Urinary bladder (tissue), 4 donors: ENCODE measurements around the gene ANP32E. TPM values are rescaled to one million over a fixed set of nuclear protein-coding genes. Genes with fewer than 3 reads are reported as not detected.
"Not testable (repeated sequence)": the region's sequence is repeated elsewhere in the genome, so short reads cannot be mapped to it uniquely, and the experiment has no call there.

ENCODE experiments used
- DNase-seq: peaks from one replicate; pipeline ENCODE4 v3.0.0-alpha.2; 2015; ENCODE audit errors: extremely low spot score
- H3K27ac ChIP-seq: one replicate; pipeline ENCODE4 v1.5.1; 2013; ENCODE audit warnings: low read depth, mild to moderate bottlenecking, moderate library complexity
- H3K36me3 ChIP-seq: one replicate; pipeline ENCODE4 v1.6.1; 2013; ENCODE audit warnings: mild to moderate bottlenecking, moderate library complexity; ENCODE audit not compliant: insufficient read depth
- H3K4me1 ChIP-seq: one replicate; pipeline ENCODE4 v1.6.1; 2013; ENCODE audit warnings: mild to moderate bottlenecking, moderate library complexity; ENCODE audit not compliant: insufficient read depth
- H3K4me3 ChIP-seq: one replicate; pipeline ENCODE4 v1.5.1; 2013; ENCODE audit warnings: low read depth, low read length
- WGBS: extraction: QIAGEN DNeasy Blood & Tissue Kit; methylation state at CpG from one replicate; pipeline ENCODE4 v1.1.7; 2013; 5-methylcytosine and 5-hydroxymethylcytosine counted together
- polyA plus RNA-seq: library from polyadenylated mRNA; stranded (reverse); fragments of 200-250 nt; gene quantifications from one replicate; pipeline ENCODE4 v1.2.3, GENCODE V29; 2013
- total RNA-seq: library from RNA; depleted of rRNA; stranded (reverse); fragments of >200 nt; gene quantifications from one replicate; pipeline ENCODE4 v1.2.3, GENCODE V29; 2014
- donor health status: healthy with polysubstance abuse.
- donor health status: healthy.

The ANP32E gene
- total and polyA plus RNA-seq, 2 donors: 30.8 to 38.8 TPM

GRCh38 chr1:150236614-150237100, 745 bp upstream of the ANP32E start:
- Histone ChIP-seq H3K4me1 (no peaks in the 10 kb centered on the region), H3K4me3 (peak overlapping the region; percentile 88), H3K36me3 (no peaks in the 10 kb centered on the region), H3K27ac (no peak overlapping the region)
- no peak for DNase-seq
- 23% methylated on average over 10 of the region's 10 CpGs for WGBS

- Histone ChIP-seq H3K4me1 (no peaks in the 10 kb centered on the region), H3K4me3 (peak overlapping the region; percentile 88), H3K27ac (peak overlapping the region; percentile 99), H3K36me3 (no peaks in the 10 kb centered on the region)
- no peak for DNase-seq
- WGBS: under 1% methylated on average over 27 of the region's 27 CpGs
These were observed 539 bp downstream of the ANP32E start for GRCh38 chr1:150235294-150235851.

GRCh38 chr1:150234566-150235293, 1.2 kb downstream of the ANP32E start:
- DNase-seq: no peak
- peak overlapping the region; percentile 88 for H3K4me3 ChIP-seq
- no peaks in the 10 kb centered on the region for H3K36me3 ChIP-seq
- H3K4me1 ChIP-seq: no peaks in the 10 kb centered on the region
- whole genome bisulfite sequencing: under 1% methylated on average over 78 of the region's 78 CpGs
- H3K27ac ChIP-seq: peak overlapping the region; percentile 99

GRCh38 chr1:150234309-150234565, 1.7 kb downstream of the ANP32E start:
- H3K27ac ChIP-seq: peak overlapping the region; percentile 99
- no peaks in the 10 kb centered on the region for H3K4me1 ChIP-seq
- WGBS: under 1% methylated on average over 9 of the region's 9 CpGs
- peak overlapping the region; percentile 88 for H3K4me3 ChIP-seq
- no peaks in the 10 kb centered on the region for H3K36me3 ChIP-seq
- DNase-seq: no peak

GRCh38 chr1:150233359-150234308, 2.3 kb downstream of the ANP32E start:
- no peaks in the 10 kb centered on the region for H3K36me3 ChIP-seq
- peak; percentile 37 for DNase-seq
- H3K4me3 ChIP-seq: peak overlapping the region; percentile 88
- H3K4me1 ChIP-seq: no peaks in the 10 kb centered on the region
- 13% methylated on average over 15 of the region's 15 CpGs for WGBS
- peak overlapping the region; percentile 80 for H3K27ac ChIP-seq

GRCh38 chr1:150232921-150233320, 3.0 kb downstream of the ANP32E start:
- H3K4me3 ChIP-seq, H3K27ac ChIP-seq, H3K36me3 ChIP-seq, H3K4me1 ChIP-seq, DNase-seq: not testable (repeated sequence)
- WGBS: 93% methylated on average over 10 of the region's 10 CpGs

- not testable (repeated sequence) for H3K4me1 ChIP-seq, H3K4me3 ChIP-seq, H3K36me3 ChIP-seq, H3K27ac ChIP-seq, DNase-seq
- 96% methylated on average over 10 of the region's 10 CpGs for WGBS
These were observed 7.7 kb downstream of the ANP32E start for GRCh38 chr1:150228246-150228645.

- no peak overlapping the region for H3K4me3 ChIP-seq
- no peak for DNase-seq
- H3K4me1 ChIP-seq: no peaks in the 10 kb centered on the region
- no peak overlapping the region for H3K27ac ChIP-seq
- H3K36me3 ChIP-seq: peaks cover 2% of the 10 kb centered on the region
These were observed 8.7 kb downstream of the ANP32E start for GRCh38 chr1:150227228-150227627.

GRCh38 chr1:150226486-150226885, 9.4 kb downstream of the ANP32E start:
- no peak for DNase-seq
- Histone ChIP-seq H3K4me3 (no peak overlapping the region), H3K4me1 (no peaks in the 10 kb centered on the region), H3K36me3 (peaks cover 2% of the 10 kb centered on the region), H3K27ac (no peak overlapping the region)
- 87% methylated on average over 2 of the region's 2 CpGs for WGBS

- H3K36me3 ChIP-seq: peaks cover 2% of the 10 kb centered on the region
- no peaks in the 10 kb centered on the region for H3K4me1 ChIP-seq
- H3K4me3 ChIP-seq: no peak overlapping the region
- DNase-seq: no peak
- no peak overlapping the region for H3K27ac ChIP-seq
- 96% methylated on average over 1 of the region's 1 CpG for WGBS
These were observed 10.4 kb downstream of the ANP32E start for GRCh38 chr1:150225546-150225945.

GRCh38 chr1:150224983-150225382, 10.9 kb downstream of the ANP32E start:
- H3K4me1 ChIP-seq: no peaks in the 10 kb centered on the region
- H3K4me3 ChIP-seq: no peak overlapping the region
- H3K27ac ChIP-seq: no peak overlapping the region
- no peak for DNase-seq
- 93% methylated on average over 1 of the region's 1 CpG for WGBS
- H3K36me3 ChIP-seq: peaks cover 2% of the 10 kb centered on the region

GRCh38 chr1:150221552-150221951, 14.4 kb downstream of the ANP32E start:
- DNase-seq: no peak
- no peak overlapping the region for H3K4me3 ChIP-seq
- WGBS: 90% methylated on average over 2 of the region's 2 CpGs
- no peak overlapping the region for H3K27ac ChIP-seq
- no peaks in the 10 kb centered on the region for H3K4me1 ChIP-seq
- H3K36me3 ChIP-seq: peaks cover 2% of the 10 kb centered on the region

- not testable (repeated sequence) for H3K36me3 ChIP-seq, H3K27ac ChIP-seq, H3K4me3 ChIP-seq, H3K4me1 ChIP-seq, DNase-seq
- 96% methylated on average over 6 of the region's 6 CpGs for WGBS
These were observed 20.1 kb downstream of the ANP32E start for GRCh38 chr1:150215855-150216254.
